ENCODE measurements around the gene LECT2. TPM values are rescaled to one million over a fixed set of nuclear protein-coding genes. Genes with fewer than 3 reads are reported as not detected.

LECT2 gene
- total RNA-seq, 1 experiment from 2014 or later = not detected

GRCh38 chr5:135998889-135999288, 44.1 kb upstream of the LECT2 start:
- intact Hi-C loops (cut with micrococcal nuclease) = no loop called here
- BruUV-seq (replicated peaks) = no TSS peak
- ATAC-seq (no peak), DNase-seq (ENCODE audit: low read depth, low spot score) (no peak)
- H3K27me3 ChIP-seq (ENCODE audit: insufficient read depth, low read length) = peaks cover 59% of the 10 kb centered on the region
- H3K4me2 ChIP-seq (ENCODE audit: low read length) = no peak overlapping the region
- H3K79me2 ChIP-seq (ENCODE audit: insufficient read depth, low read length) = no peaks in the 10 kb centered on the region
- no peak overlapping the region for H3K27ac ChIP-seq (ENCODE audit: low read depth, low read length)
- ChIA-PET CTCF (no interaction called here), POLR2A (no interaction called here), RAD21 (ENCODE audit: low non-redundant PET in 1 of 2, low total read pairs in 2 of 2, uncharacterized antibody in 2 of 2, unreplicated experiment in 2 of 2) (no interaction called here)
- H2AFZ ChIP-seq (ENCODE audit: low read depth, low read length, poor library complexity, severe bottlenecking) = no peak overlapping the region
- no peaks in the 10 kb centered on the region for H3K9me2 ChIP-seq (ENCODE audit: insufficient read depth)
- H3K4me1 ChIP-seq (ENCODE audit: control insufficient read depth in 1 of 2, insufficient read depth in 2 of 2, low read length in 2 of 2) = no peaks in the 10 kb centered on the region
- no peaks in the 10 kb centered on the region for H4K20me1 ChIP-seq (ENCODE audit: insufficient read depth)
- H3K9ac ChIP-seq (ENCODE audit: low read length) = no peak overlapping the region
- H3K4me3 ChIP-seq (replicated peaks in 1 of 2; ENCODE audit: low read depth in 1 of 2, low read length in 2 of 2) = no peak overlapping the region
- no peaks in the 10 kb centered on the region for H3K9me3 ChIP-seq (ENCODE audit: control insufficient read depth in 1 of 2, insufficient read depth in 1 of 2, low read depth in 1 of 2, low read length in 2 of 2)
- no peaks in the 10 kb centered on the region for H3K36me3 ChIP-seq (ENCODE audit: control insufficient read depth in 1 of 2, insufficient read depth in 2 of 2, low read length in 2 of 2)
- TF ChIP-seq POLR2A (IDR thresholded peaks at IDR 0.05; ENCODE audit: borderline replicate concordance, extremely low read depth, insufficient read depth, insufficient read length) (no peak), REST (IDR thresholded peaks at IDR 0.05; ENCODE audit: low read depth) (no peak), RAD21 (IDR thresholded peaks at IDR 0.05; ENCODE audit: low read depth) (no peak), TCF7L2 (IDR thresholded peaks at IDR 0.05; ENCODE audit: borderline replicate concordance, extremely low read depth, insufficient read depth, insufficient read length) (no peak), CBX3 (IDR thresholded peaks at IDR 0.05; ENCODE audit: low read depth) (no peak), SP1 (IDR thresholded peaks at IDR 0.05; ENCODE audit: low read depth) (no peak), ELF1 (IDR thresholded peaks at IDR 0.05; ENCODE audit: borderline replicate concordance, low read depth) (no peak)
- TF ChIP-seq, protein P1, sequence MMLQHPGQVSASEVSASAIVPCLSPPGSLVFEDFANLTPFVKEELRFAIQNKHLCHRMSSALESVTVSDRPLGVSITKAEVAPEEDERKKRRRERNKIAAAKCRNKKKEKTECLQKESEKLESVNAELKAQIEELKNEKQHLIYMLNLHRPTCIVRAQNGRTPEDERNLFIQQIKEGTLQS (IDR thresholded peaks at IDR 0.05) = no peak

All from HCT116 (cell line).